K562 (cell line): Measurements from ENCODE around the gene GCNT2. TPM values are rescaled to one million over a fixed set of nuclear protein-coding genes. Genes with fewer than 3 reads are reported as not detected.

Experiments used
- CEBPG ChIP-seq, 3 experiments: fragments of 200-800 bp in 1 of 3; sonication (Bioruptor generic) in 1 of 3; sonication (generic) in 1 of 3; formaldehyde crosslinking in 1 of 3; IDR thresholded peaks in 2 of 3; conservative IDR thresholded peaks in 1 of 3; 2 replicates each; pipeline versions ENCODE4 v1.6.1 to v1.8.0; 2016 to 2022; ENCODE audit warnings: missing compliant biosample characterization in 2 of 3, missing genetic modification characterization in 2 of 3, mild to moderate bottlenecking in 1 of 3, missing genetic modification reagents in 1 of 3
- EHMT2 ChIP-seq: fragments of 450-650 bp; IDR thresholded peaks from 2 replicates; pipeline ENCODE4 v1.6.1; 2018; ENCODE audit warnings: antibody characterized with exemption
- FOS ChIP-seq: IDR thresholded peaks from 3 replicates; pipeline ENCODE4 v1.6.1; 2011; ENCODE audit not compliant: insufficient read length; ENCODE audit errors: extremely low read depth
- HCFC1 ChIP-seq: IDR thresholded peaks from 2 replicates; pipeline ENCODE4 v1.6.1; 2012; ENCODE audit warnings: low read depth, low read length, improper control_type of control experiment
- NCOA6 ChIP-seq: fragments of 450-650 bp; IDR thresholded peaks from 2 replicates; pipeline ENCODE4 v1.6.1; 2017; ENCODE audit warnings: mild to moderate bottlenecking
- NFATC3 ChIP-seq: fragments of 450-650 bp; IDR thresholded peaks from 2 replicates; pipeline ENCODE4 v1.6.1; 2017; ENCODE audit warnings: mild to moderate bottlenecking
- PPARD ChIP-seq: fragments of 250-450 bp; sonication (Bioruptor Pico); IDR thresholded peaks from 2 replicates; pipeline ENCODE4 v1.8.0; 2022; ENCODE audit warnings: inconsistent platforms, mild to moderate bottlenecking, moderate library complexity
- SMARCA4 ChIP-seq: fragments of 450-650 bp; IDR thresholded peaks from 2 replicates; pipeline ENCODE4 v1.6.1; 2016
- SMC3 ChIP-seq: conservative IDR thresholded peaks from 2 replicates; pipeline ENCODE4 v1.6.1; 2011; ENCODE audit warnings: low read depth, low read length, improper control_type of control experiment; ENCODE audit not compliant: insufficient read depth
- SRF ChIP-seq, 2 experiments: fragments of 250-450, 450-650 bp in 1 of 2; sonication (Bioruptor Pico) in 1 of 2; sonication (generic) in 1 of 2; formaldehyde crosslinking; IDR thresholded peaks; 2 replicates each; pipeline versions ENCODE4 v1.5.0 to v1.5.1; 2020 to 2022; ENCODE audit warnings: mild to moderate bottlenecking in 1 of 2, missing genetic modification reagents in 1 of 2
- TAF9B ChIP-seq: fragments of 450-650 bp; IDR thresholded peaks from 2 replicates; pipeline ENCODE4 v1.6.1; 2018; ENCODE audit warnings: mild to moderate bottlenecking; ENCODE audit not compliant: partially characterized antibody
- ZMIZ1 ChIP-seq, 2 experiments: fragments of 150-350 bp in 1 of 2; IDR thresholded peaks; 2 replicates each; pipeline ENCODE4 v1.6.1; 2012 to 2016; ENCODE audit warnings: low read depth in 2 of 2, low read length in 2 of 2, mild to moderate bottlenecking in 1 of 2, moderate library complexity in 1 of 2
- ZNF253 ChIP-seq: fragments of 250-450 bp; sonication (Bioruptor Pico); conservative IDR thresholded peaks from 2 replicates; pipeline ENCODE4 v1.6.1; 2021; ENCODE audit warnings: mild to moderate bottlenecking
- polyA plus RNA-seq, 8 experiments: library from polyadenylated mRNA; depleted of rRNA in 4 of 8; stranded (reverse) in 5 of 8; unstranded in 3 of 8; fragments of >200 nt; fragmentation: Nextera tagmentation in 2 of 8; fragmentation: Illumina TruSeq in 1 of 8; extraction: Ambion mirVana in 2 of 8; extraction: Trizol in 1 of 8; gene quantifications; 2 replicates each; pipeline versions ENCODE4 v1.2.1 to v1.2.3, GENCODE V29; 2011 to 2014; ENCODE audit warnings: inconsistent platforms in 1 of 8, missing spikeins in 1 of 8
- total RNA-seq, 7 experiments: library from RNA; depleted of rRNA in 6 of 7; stranded (reverse); fragments of >200 nt in 6 of 7; fragmentation: Illumina TruSeq in 2 of 7; extraction: Trizol in 2 of 7; gene quantifications; 2 replicates each; pipeline versions ENCODE4 v1.2.1 to v1.2.3, GENCODE V29; 2011 to 2021; ENCODE audit warnings: low replicate concordance in 1 of 7
- TF ChIP-seq, protein P1 (sequence below): fragments of 250-450 bp; sonication (Bioruptor Pico); IDR thresholded peaks from 2 replicates; pipeline ENCODE4 v1.8.0; 2021; ENCODE audit warnings: borderline replicate concordance, mild to moderate bottlenecking, moderate library complexity; ENCODE audit not compliant: poor library complexity, severe bottlenecking
- TF ChIP-seq, protein P2 (sequence below): fragments of 250-450 bp; sonication (Bioruptor Pico); IDR thresholded peaks from 2 replicates; pipeline ENCODE4 v1.4.0; 2020

GCNT2 gene
- total and polyA plus RNA-seq, 9 of the 15 experiments (the other 6 are each of a cell fraction or from before 2014, with no cell fraction given) = 0.78 to 2.6 (median 1.6) TPM

- TF ChIP-seq NCOA6 (peak; percentile 38; the same call in 1 of the 2 replicates), ZNF253 (no peak), EHMT2 (peak; percentile 72; the same call in 1 of the 2 replicates), TAF9B (peak; percentile 70), PPARD (CRISPR knock-in tag) (no peak), CEBPG (CRISPR knock-in tag; IDR thresholded peaks at IDR 0.05) (no peak), CEBPG (tag; conservative IDR thresholded peaks at IDR 0.05 in 1 of 2, IDR thresholded peaks at IDR 0.05 in 1 of 2) (peak in 1 of 2 experiments; percentile 5; a peak in 1 of 4 replicates), SRF (CRISPR knock-in tag; IDR thresholded peaks at IDR 0.05) (no peak), ZMIZ1 (IDR thresholded peaks at IDR 0.05; ENCODE audit: low read depth in 2 of 2, low read length in 2 of 2) (peak in 1 of 2 experiments; percentile 84; a peak in 2 of 4 replicates), NFATC3 (0 out of 2 replicates have a peak, but pooled peaks have one; percentile 65), SMARCA4 (peak; percentile 98), HCFC1 (peak; percentile 26; the same call in 1 of the 2 replicates), FOS (no peak), SMC3 (no peak)
- TF ChIP-seq, protein P1, sequence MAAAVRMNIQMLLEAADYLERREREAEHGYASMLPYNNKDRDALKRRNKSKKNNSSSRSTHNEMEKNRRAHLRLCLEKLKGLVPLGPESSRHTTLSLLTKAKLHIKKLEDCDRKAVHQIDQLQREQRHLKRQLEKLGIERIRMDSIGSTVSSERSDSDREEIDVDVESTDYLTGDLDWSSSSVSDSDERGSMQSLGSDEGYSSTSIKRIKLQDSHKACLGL (CRISPR knock-in tag) = no peak
- TF ChIP-seq, protein P2, sequence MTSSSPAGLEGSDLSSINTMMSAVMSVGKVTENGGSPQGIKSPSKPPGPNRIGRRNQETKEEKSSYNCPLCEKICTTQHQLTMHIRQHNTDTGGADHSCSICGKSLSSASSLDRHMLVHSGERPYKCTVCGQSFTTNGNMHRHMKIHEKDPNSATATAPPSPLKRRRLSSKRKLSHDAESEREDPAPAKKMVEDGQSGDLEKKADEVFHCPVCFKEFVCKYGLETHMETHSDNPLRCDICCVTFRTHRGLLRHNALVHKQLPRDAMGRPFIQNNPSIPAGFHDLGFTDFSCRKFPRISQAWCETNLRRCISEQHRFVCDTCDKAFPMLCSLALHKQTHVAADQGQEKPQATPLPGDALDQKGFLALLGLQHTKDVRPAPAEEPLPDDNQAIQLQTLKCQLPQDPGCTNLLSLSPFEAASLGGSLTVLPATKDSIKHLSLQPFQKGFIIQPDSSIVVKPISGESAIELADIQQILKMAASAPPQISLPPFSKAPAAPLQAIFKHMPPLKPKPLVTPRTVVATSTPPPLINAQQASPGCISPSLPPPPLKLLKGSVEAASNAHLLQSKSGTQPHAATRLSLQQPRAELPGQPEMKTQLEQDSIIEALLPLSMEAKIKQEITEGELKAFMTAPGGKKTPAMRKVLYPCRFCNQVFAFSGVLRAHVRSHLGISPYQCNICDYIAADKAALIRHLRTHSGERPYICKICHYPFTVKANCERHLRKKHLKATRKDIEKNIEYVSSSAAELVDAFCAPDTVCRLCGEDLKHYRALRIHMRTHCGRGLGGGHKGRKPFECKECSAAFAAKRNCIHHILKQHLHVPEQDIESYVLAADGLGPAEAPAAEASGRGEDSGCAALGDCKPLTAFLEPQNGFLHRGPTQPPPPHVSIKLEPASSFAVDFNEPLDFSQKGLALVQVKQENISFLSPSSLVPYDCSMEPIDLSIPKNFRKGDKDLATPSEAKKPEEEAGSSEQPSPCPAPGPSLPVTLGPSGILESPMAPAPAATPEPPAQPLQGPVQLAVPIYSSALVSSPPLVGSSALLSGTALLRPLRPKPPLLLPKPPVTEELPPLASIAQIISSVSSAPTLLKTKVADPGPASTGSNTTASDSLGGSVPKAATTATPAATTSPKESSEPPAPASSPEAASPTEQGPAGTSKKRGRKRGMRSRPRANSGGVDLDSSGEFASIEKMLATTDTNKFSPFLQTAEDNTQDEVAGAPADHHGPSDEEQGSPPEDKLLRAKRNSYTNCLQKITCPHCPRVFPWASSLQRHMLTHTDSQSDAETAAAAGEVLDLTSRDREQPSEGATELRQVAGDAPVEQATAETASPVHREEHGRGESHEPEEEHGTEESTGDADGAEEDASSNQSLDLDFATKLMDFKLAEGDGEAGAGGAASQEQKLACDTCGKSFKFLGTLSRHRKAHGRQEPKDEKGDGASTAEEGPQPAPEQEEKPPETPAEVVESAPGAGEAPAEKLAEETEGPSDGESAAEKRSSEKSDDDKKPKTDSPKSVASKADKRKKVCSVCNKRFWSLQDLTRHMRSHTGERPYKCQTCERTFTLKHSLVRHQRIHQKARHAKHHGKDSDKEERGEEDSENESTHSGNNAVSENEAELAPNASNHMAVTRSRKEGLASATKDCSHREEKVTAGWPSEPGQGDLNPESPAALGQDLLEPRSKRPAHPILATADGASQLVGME (CRISPR knock-in tag) = no peak
These were observed 2.4 kb upstream of the GCNT2 start (continued) for GRCh38 chr6:10518557-10519407.
